Measurements from ENCODE around the gene PRMT7.

The PRMT7 gene

DNA sequence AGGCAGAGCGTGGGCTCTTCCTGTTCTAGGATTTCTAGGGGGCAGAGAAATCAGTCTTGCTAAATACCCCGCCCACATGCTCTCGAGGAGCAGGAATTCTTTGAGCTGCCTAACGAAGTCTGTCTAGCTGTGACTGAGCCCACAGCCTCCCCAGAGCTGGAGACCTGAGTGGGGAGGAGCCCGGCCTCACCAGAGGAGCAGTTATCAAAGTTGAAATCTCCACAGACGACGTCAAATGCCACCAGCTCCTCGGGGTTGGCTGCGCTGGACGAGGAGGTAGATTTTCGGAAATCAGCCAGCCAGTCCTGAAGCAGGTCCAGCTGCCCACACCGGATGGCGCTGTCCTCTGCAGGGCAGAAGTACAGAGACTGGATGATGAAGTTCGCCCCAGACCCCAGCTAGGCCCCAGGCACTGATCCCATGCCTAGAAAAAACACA is 53.8 kb downstream of the PRMT7 start:
- no peak for DNase-seq

GRCh38 chr16:68365167-68365817 is 54.5 kb downstream of the PRMT7 start:
- no peak for DNase-seq

- no peak for DNase-seq
Observed at GRCh38 chr16:68366062-68366461, 55.2 kb downstream of the PRMT7 start.

GRCh38 chr16:68367030-68367429 is 56.2 kb downstream of the PRMT7 start:
- no peak for DNase-seq

- DNase-seq: no peak
Observed at GRCh38 chr16:68367440-68367839, 56.6 kb downstream of the PRMT7 start.

DNA sequence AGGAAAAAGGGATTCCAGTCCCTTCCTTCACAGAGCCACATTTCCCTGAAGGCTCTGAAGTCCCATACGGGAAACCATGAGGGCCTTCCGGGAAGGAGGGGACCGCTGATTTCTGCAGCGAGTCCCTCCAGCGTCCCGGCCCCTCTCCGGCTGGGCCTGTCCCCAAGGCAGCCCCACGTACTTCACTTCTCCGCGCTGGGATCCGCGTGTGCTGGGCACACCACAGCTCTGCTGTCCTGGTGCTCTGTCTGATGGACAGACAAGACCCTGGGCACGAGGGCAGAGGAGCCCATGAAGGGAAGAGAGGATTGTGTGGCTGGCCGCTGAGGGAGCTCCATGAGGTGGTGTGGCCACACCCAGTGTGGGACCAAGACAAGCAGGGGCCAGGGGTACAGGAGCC is 57.1 kb downstream of the PRMT7 start:
- DNase-seq: no peak

DNA sequence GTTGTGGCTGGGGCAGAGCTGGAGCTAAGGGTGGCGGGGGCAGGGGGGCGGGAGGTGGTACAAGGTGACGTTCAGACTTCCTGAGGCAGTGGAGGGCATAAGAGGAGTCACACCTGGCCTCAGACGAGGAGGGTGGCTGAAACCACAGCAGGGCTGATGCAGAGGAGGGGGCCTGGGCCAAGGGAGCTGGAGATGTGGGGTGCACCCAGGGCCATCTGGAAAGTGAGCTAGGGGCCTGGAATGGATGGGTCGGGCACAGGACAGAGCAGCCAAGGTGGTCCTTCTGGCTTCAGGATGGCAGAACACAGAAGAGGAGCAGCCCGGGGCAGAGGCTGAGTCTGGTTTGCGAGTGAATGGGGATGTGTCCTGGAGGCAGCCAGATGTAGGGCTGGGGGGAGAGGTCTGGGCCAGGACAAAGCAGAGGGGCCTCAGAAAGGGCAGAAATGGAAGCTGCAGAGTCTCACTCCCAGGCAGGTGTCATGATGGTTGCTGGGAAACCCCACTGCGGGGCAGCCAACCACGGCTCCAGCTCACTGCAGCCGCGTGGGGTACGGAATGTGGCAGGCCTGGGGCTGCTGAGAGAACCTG is 57.6 kb downstream of the PRMT7 start:
- no peak for DNase-seq

DNA sequence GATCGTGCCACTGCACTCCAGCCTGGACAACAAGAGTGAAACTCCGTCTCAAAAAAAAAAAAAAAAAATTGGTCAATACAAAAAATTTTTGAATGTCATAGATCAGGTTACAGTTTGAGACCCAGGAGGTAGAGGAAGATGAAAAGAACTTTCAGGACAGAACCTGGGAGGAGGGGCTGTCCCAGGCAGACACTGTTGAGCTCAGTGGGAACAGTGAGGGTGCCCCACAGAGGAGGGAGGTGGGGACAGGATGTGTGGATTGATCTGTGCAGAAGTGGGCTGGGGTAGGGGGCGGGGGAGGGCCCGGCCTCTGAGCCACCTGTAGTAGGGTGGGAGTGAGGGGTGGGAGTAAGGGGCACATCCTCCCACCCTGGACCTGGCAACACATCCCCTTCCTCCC is 58.3 kb downstream of the PRMT7 start:
- DNase-seq: no peak

DNA sequence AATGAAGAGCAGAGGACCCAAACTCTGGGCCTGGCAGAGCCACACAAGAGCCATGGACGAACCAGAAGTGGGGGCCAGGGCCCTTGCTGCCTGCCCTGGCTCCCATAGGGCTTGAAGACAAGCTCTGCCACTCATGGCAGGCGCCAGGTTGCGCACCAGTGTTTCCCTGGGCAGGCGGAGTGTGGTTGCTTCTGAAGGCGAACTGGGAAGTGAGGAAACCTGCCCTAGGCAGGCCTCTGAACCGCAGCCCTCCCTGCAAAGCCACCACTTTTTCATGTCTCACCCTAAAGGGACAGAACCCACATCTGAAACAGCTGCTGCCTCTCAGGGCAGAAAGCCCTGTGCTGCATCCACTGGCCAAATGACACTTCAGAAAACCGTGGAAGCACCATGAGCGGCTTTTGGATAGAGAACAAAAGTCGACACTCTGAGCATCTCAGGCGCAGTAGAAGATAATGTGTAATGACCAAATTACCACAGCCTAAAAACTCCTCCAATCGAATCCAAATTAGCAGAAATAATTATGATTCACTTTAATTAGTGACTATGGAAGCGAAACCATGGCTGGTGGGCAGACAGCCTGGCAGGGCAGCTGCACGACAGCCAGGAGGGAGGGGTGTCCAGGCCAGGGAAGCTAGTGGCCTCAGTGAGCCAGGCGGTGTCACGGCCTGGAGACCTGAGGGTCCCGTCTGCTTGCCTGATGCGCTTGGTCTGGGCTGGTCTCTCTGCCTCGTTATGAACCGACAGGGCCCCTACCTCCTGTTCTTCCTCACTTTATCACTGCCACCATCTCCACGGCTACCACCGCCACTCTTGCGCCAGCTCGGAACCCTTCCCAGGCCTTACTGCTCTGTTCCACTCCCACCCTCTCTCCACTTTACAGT is 59.1 kb downstream of the PRMT7 start:
- DNase-seq: peak; percentile 16

DNA sequence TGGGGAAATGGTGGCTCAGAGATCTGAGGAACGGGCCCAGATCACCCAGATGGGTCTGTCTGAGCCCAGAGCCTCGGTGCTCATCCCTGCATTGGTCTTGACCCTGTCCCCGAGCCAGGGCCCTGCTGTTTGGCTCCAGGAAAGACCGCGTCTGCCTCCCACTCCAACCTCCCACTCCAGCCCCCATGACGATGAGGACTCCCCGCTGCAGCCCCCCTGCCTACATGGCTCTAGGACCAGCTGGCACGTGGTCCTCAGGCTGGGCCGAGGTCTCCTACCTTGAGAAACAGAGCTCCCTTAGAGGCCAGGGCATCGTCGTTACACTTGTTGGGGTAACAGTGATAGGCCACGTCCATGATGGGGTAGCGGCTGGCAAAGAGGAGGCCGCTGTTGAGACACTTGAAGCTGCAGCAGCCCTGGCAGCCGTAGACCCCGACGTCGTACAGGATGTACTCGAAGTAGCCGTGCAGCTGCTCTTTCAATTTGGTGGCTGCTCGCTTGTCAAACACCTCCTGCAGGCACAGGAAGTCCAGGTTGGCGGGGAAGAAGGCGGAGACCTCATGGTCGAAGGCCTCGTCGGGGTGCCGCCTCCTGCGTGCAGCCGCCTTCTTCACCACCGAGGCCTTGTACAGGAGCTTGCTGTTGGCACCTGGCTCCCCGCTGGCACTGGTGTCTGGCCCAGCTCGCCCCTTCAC is 59.9 kb downstream of the PRMT7 start:
- peak; percentile 23 for DNase-seq

DNA sequence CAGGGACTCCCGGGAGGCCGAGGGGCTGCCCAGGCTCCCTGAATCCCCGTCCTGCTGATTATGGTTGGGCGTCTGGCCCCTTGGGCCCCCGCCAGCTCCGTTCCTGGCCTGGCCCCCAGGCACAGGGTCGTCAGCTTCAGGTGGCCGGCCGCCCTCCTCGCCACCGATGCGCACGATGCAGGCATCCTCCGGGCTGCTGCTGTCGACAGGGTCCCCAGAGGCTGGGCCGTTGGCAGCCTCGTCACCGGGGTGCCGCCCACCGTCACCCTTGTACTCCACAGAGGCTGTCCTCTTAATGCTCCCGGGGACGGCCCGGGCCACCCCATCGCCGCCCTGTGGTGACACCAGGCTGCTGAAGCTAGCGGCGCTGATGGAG is 60.4 kb downstream of the PRMT7 start:
- no peak for DNase-seq

DNA sequence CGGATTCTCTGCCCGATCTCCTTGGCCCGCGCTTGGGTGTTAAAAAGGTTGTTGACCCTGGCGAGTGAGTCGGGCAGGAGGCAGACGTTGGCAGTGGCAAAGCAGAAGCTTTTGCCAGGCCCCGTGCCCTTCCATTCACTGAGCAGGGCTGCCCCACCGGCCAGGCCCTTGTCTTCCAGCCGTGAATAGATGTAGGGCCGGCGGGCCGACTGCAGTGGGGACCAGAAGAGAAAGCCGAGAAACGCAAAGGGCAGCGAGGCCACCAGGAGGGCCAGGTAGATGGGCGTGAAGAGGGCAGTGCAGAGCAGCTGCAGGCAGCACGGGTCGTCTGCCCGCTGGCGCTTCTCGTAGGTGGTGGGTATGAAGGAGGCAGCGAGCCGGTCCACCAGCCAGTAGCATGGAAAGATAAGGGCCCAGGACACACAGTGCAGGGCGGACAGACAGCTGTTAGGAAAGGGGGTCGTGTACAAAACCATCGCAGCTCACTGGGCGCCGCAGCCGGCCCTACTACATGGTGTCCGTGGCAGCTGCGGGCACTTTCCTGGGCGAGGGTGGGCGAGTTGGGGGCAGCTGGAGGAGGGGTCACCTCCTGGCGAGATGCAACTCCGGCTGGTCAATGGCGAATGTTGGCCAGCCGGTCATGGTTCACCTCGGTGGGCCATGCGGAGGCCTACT is 61.0 kb downstream of the PRMT7 start:
- no peak for DNase-seq

DNA sequence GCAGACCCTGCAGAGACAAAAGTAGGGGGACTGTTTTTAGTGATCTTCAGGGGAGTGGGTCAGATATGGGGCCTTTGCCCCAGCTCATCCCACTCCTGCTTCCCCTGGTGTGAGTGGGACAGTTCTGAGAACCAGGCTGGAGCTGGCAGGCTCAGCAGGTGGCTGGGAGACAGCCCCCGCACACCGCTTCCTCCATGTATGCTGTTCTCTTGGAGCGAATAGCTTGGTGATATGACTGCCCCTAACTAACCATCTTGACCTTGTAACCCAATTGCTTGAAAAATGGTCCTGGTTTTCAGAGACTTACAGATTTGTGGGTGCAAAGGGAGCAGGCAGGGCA is 61.5 kb downstream of the PRMT7 start:
- DNase-seq: no peak

DNA sequence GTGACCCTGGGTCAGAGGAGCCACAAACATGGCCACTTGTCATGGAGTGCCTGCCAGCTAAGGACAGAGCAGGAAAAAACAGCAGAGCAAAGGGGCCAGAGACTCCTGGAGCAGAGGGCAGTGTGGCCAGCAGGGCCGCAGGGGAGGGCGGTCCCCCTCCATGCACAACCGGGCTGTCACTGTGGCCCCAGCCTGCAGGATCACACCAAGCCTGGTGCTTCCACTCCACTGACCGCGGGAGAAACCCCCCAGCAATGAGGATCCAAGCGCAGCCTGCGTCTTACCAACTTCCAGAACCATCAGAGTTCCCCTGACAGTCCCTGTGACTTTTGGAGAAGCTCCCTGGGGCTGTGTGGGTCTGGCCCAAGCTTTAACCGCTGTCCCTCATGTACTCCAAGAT is 62.0 kb downstream of the PRMT7 start:
- DNase-seq: no peak

- DNase-seq: no peak
Observed at GRCh38 chr16:68373528-68374245, 62.9 kb downstream of the PRMT7 start.

- no peak for DNase-seq
Observed at GRCh38 chr16:68374246-68374805, 63.5 kb downstream of the PRMT7 start.

DNA sequence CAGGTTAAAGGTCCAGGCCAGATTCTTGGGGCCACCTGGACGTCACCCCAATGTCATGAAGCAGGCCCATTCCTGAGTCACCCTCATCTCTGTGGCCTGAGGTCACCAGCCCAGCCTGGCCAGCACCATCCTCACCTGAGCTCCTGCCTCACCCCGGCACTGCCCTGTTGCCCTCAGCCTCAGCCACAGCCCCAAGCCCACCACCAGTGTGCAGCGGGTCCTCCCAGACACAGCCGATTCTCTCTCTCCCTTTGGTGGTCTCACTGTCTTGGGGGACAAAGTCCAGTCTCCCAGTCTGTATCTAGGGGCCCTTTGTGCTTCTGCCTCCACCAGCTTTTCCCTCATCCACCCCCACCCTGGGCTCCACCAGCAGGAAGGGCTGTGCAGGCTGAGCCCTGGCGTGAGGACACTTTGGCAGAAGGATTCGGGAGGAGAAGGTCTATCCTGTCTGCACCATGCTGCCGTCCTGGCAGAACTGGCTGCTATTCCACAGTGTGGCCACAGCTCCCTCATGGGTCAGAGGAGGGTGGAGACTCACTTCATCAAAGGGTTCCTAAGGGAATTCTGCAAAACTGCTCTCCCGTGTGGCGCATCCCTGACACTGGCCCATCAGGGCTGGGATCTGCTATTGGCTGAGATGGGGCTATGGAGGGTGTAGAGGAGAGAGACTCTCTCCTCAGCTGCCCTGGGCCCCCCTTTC is 64.3 kb downstream of the PRMT7 start:
- no peak for DNase-seq

GRCh38 chr16:68375801-68376536 is 65.2 kb downstream of the PRMT7 start:
- DNase-seq: no peak

DNA sequence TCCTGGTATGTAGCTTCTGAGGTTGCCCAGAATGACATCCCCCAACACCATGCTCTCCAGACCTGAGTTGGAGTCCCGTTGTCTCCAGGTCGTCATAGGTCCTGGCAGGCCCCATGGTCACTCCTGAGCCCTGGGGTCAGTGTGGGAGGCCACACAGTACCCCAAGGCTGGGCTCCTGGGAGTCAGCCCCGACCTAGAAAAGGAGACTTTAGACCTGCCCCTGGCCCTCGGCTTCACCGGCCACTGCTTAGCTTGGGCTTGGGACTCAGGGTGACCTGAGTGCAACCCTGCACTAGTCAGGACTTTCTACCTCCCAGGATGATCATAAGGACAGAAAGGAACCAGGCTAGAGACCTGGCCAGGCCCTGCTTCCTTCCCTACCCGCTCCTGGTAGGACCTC is 65.8 kb downstream of the PRMT7 start:
- DNase-seq: no peak

- DNase-seq: no peak
Observed at GRCh38 chr16:68377221-68377620, 66.4 kb downstream of the PRMT7 start.

Data from activated effector memory CD4-positive, alpha-beta T cell treated with Interleukin-2 at 50 U/mL for 16 hours (primary cell).